Activated CD8-positive, alpha-beta memory T cell treated with anti-CD3 and anti-CD28 coated beads, Interleukin-2, amount 50 U/mL, for 4 hours (primary cell): ENCODE data around the gene AMER2.
"Not testable (repeated sequence)": the region's sequence is repeated elsewhere in the genome, so short reads cannot be mapped to it uniquely, and the experiment has no call there.

ENCODE experiments used
- DNase-seq: peaks from one replicate; pipeline ENCODE4 v3.0.0-alpha.2; 2020

Gene AMER2

GRCh38 chr13:25180775-25181537 is 8.9 kb upstream of the AMER2 start:
- no peak for DNase-seq

- no peak for DNase-seq
These were observed 8.0 kb upstream of the AMER2 start for GRCh38 chr13:25179832-25180774.

- DNase-seq = no peak
These were observed 6.9 kb upstream of the AMER2 start for GRCh38 chr13:25179011-25179410.

GRCh38 chr13:25178070-25178469 is 6.0 kb upstream of the AMER2 start:
- no peak for DNase-seq

GRCh38 chr13:25177636-25178035 is 5.5 kb upstream of the AMER2 start:
- no peak for DNase-seq

- no peak for DNase-seq
These were observed 4.9 kb upstream of the AMER2 start for GRCh38 chr13:25177012-25177411.

GRCh38 chr13:25175431-25175830 is 3.3 kb upstream of the AMER2 start:
- no peak for DNase-seq

GRCh38 chr13:25175026-25175425 is 2.9 kb upstream of the AMER2 start:
- no peak for DNase-seq

- no peak for DNase-seq
These were observed 2.2 kb upstream of the AMER2 start for GRCh38 chr13:25174304-25174703.

- DNase-seq = no peak
These were observed 179 bp upstream of the AMER2 start for GRCh38 chr13:25172303-25172630.

GRCh38 chr13:25171170-25171516 is 945 bp downstream of the AMER2 start:
- no peak for DNase-seq

GRCh38 chr13:25170554-25171111 is 1.5 kb downstream of the AMER2 start:
- no peak for DNase-seq

- no peak for DNase-seq
These were observed 2.0 kb downstream of the AMER2 start for GRCh38 chr13:25169951-25170553.

- DNase-seq = no peak
These were observed 2.7 kb downstream of the AMER2 start for GRCh38 chr13:25169356-25169755.

- DNase-seq = no peak
These were observed 3.3 kb downstream of the AMER2 start for GRCh38 chr13:25168790-25169189.

GRCh38 chr13:25167382-25168174 is 4.5 kb downstream of the AMER2 start:
- DNase-seq = no peak

- DNase-seq = no peak
These were observed 5.8 kb downstream of the AMER2 start for GRCh38 chr13:25166306-25166705.

- DNase-seq = no peak
These were observed 6.4 kb downstream of the AMER2 start for GRCh38 chr13:25165663-25166062.

GRCh38 chr13:25165163-25165562 is 6.9 kb downstream of the AMER2 start:
- not testable (repeated sequence) for DNase-seq

- DNase-seq = no peak
These were observed 14.4 kb downstream of the AMER2 start for GRCh38 chr13:25157681-25158080.

GRCh38 chr13:25153736-25154135 is 18.4 kb downstream of the AMER2 start:
- no peak for DNase-seq

GRCh38 chr13:25151626-25152195 is 20.4 kb downstream of the AMER2 start:
- DNase-seq = no peak
